CD4-positive, alpha-beta T cell treated with Interleukin-6 at 100 ng/mL for 8 hours (primary cell): ENCODE data around the gene CCDC157.
A peak's percentile ranks its signal among the peaks of the same experiment; 100 is the strongest.

Experiments used
- DNase-seq: peaks from one replicate; pipeline ENCODE4 v3.0.0-alpha.2; 2020; ENCODE audit warnings: mixed read lengths, low spot score

The CCDC157 gene

GRCh38 chr22:30416403-30416802, 59.6 kb downstream of the CCDC157 start:
- DNase-seq: no peak

- DNase-seq: no peak
Measured at GRCh38 chr22:30416837-30417236, 60.0 kb downstream of the CCDC157 start.

- no peak for DNase-seq
Measured at GRCh38 chr22:30420347-30421125, 63.7 kb downstream of the CCDC157 start.

GRCh38 chr22:30421695-30422480, 65.1 kb downstream of the CCDC157 start:
- DNase-seq: no peak

- no peak for DNase-seq
Measured at GRCh38 chr22:30422481-30423300, 65.9 kb downstream of the CCDC157 start.

- no peak for DNase-seq
Measured at GRCh38 chr22:30423301-30423958, 66.6 kb downstream of the CCDC157 start.

- DNase-seq: peak; percentile 100
Measured at GRCh38 chr22:30423959-30424533, 67.2 kb downstream of the CCDC157 start.

GRCh38 chr22:30424534-30425326, 67.9 kb downstream of the CCDC157 start:
- no peak for DNase-seq

- no peak for DNase-seq
Measured at GRCh38 chr22:30425327-30425615, 68.5 kb downstream of the CCDC157 start.

GRCh38 chr22:30425616-30426387, 69.0 kb downstream of the CCDC157 start, which contains the start of gene MTFP1:
Gene MTFP1 (plus strand): TSS chr22:30425768. CDS start chr22:30425880, 112 bp downstream.
- DNase-seq: peak; percentile 36
